ENCODE results near the gene ROR2. TPM values are rescaled to one million over a fixed set of nuclear protein-coding genes. Genes with fewer than 3 reads are reported as not detected.

ROR2 gene
- total RNA-seq, 1 experiment from 2014 or later = not detected

DNA sequence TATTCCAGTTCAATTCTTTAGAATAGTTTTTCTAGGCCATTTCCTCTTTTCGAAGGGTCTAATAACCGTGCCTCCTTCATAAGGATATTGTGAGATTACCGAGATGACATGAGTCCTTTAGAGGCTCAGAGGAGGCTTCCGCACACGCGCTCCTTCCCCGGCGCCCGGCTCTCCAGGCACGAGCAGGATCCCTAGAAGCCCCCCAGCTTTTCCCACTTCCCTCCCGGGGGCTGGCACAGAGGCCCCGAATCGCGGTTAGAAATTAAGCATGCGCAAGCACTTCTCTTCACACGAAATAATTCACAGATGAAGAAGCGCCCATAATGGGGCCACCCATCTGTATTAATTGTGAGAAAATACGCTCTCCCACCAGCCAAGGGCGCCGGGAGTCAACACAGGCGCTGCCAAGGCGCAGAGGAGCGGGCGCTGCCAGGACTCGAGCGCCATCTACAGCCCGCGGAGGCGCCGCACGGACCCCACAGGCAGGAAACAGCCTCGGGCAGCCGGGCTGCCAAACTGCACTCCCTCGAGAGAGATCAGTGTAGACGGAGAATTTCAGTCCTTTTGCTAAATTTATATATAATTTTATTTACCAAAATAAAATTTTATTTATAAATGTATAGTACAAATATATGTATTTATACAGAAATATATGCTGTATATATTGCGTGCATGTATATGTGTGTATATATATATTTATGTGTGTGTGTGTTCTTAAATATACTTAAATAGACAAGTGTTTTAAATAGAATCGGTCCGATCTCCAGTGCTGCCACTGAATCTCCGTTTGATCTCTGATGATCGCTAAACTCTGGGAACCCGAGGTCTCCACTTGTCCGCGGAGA lies 268.3 kb downstream of the ROR2 start:
- peak; percentile 48 for DNase-seq (ENCODE audit: low read depth)

DNA sequence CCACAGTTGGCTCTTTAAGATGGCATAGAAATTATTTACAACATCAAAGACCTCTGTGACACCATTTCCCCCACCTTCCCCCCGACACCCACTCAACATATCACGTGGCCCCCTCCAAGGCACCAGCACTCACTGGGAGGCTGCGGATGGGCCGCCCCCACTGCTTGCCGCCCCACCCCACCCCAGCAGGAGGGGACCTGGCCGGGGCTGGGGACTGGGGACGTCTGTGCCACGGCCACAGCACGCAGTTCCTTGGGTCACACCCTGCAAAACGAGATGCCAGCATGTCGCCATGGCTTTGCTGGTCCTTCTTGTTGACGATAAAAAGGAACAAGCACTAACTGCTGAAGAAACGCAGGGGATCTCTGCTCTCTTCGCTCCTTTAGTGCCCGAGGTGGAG lies 269.0 kb downstream of the ROR2 start:
- no peak for DNase-seq (ENCODE audit: low read depth)

DNA sequence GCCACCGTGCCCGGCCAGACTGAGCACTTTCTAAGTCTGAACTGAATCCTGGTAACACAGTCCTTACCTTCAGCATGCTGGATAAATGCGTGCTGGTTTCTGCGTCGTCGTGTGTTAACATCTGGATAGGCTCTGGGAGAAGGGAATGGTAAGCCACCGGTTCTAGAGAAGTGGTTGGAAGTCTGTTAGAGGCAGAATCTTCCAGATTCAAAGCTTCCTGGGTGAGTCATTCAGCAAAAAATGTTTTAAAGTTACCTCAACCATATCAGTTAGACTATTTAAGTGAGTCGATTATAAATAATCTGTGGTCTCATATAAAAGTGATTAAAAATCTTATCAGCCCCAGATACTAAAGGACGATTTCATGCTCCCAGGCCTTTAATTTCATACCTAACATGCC lies 269.9 kb downstream of the ROR2 start:
- DNase-seq (ENCODE audit: low read depth) = no peak

DNA sequence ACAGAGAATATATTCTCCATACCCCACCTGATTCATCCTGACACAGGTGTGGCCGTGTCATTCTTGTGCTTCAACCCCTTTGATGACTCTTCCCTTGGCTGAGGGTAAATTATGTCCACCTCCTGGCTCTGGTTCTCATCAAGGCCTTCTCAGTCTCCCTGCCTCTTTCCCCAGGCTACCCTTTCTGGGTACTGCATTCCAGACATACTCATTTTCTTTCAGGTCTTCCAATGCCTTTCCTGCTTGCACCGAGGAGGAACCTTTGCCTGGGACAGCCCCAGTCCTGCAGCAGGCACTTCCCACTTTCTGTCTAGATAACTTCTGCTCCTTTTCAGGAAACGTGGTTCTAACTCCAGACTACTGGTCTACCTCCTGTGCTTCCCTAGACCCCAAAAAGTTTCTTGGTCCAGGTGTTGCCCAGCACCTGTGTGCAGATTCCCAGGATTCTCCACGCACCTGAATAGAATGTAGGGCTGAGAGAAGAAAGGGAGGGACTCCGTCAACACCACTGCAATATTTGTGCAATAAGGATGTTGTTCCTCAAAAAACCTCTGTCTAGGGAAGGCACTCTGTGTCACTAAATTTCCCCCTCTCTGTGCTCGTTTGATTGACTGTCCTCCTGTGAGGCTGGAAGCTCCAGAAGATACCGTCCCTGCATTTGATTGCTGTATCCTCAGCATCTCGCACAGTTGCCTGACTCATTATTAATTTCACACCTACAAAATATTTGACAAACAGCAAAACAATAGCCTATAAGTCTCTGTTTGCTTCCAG lies 271.0 kb downstream of the ROR2 start:
- no peak for DNase-seq (ENCODE audit: low read depth)

DNA sequence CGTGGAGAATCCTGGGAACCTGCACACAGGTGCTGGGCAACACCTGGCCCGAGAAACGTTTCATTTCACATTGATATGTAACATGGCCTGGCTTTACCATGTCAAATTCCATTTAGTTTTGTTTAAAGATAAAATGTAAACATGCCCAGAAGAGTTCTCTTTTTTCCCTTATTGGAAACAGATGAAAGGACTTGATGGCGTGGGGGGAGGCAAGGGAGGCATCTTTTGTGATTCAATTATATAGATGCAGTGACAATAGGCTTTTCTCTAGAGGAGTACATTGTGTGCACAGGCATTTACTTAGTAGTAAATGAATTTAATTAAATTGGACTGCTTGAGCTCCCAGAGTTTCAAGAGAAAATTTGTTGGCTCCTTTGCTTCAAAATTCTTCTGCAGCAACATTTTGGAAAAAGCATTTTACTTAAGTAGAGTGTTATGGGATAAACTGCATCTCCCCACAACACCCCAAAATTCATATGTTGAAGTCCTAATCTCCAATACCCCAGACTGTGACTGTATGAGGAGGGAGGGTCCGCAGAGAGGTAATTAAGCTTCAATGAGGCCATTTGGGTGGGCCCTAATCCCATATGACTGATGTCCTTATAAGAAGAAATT lies 272.1 kb downstream of the ROR2 start:
- no peak for DNase-seq (ENCODE audit: low read depth)

DNA sequence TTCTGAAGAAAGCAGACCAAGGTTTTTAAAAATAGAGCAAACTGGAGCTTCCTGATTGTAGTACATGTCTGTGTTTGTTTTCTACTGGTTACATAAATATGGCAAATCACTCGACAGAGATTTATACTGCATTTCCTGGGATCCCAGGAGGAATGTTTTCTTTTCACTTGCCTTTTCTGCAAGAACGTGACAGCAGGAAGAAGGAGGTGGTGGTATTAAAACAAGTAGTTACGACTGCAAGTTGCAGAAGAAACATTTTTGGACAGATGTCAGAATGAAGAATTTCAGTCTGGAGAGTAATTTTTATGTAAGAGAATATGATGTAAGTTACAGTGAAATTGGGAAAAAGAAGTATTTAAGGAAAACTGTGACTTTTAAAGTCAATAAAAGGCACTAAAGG lies 272.7 kb downstream of the ROR2 start:
- no peak for DNase-seq (ENCODE audit: low read depth)

DNA sequence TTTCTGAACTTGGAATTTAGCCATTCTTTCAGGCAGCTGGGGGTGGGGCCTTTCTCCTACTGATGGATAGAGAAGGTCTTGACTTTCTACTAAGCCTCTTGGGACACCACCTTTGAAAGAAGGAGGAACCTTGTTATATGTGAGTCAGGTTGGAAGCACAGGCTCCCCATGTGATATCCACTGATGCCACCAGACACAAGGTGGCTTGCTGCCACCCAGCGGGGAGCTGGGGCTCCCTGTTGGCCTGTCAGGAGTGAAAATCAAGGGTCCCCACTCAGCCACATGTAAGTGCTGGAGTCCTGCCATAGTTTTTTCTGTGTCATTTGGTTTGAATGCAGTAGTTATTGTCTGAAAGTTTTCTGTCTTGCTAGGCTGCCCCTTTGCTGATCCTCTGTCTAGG lies 274.0 kb downstream of the ROR2 start:
- no peak for DNase-seq (ENCODE audit: low read depth)

DNA sequence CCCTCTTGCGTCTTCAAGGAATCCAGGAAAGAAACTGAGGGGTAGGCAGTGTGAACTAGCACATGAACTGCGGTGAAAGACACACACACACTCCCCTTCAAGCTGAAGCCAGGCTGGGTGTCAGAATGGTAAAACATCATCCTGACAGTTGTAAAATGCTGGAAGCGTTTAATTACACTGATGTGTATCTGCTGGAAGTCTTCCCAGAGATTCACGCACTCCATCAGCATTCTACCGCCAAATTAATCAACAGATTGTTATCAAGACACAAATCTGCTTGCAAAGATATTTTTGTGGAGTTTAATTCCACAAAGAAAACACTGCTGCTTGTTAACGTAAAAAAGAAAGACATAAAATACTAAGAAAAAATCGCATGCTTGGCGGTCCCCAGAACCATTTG lies 285.4 kb downstream of the ROR2 start:
- no peak for DNase-seq (ENCODE audit: low read depth)

DNA sequence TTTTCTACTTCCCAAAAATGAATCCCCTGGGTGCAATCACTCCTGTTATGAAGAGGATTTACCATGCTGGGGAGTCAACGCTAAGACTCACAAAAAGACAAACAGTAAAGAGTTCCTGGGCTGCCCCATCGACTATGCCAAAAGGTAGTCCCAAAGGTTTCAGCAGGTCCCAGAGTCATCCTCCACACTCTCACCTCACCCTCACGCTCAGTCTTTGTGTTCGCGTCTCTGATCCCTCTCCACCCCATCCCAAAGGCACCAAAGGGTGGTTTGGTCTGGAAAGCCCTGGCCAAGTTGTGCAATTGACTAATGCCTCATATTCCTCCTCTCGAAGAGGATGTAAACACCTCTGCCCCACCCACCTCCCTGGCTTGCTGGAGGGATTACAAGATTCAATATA lies 286.2 kb downstream of the ROR2 start:
- DNase-seq (ENCODE audit: low read depth) = no peak

DNA sequence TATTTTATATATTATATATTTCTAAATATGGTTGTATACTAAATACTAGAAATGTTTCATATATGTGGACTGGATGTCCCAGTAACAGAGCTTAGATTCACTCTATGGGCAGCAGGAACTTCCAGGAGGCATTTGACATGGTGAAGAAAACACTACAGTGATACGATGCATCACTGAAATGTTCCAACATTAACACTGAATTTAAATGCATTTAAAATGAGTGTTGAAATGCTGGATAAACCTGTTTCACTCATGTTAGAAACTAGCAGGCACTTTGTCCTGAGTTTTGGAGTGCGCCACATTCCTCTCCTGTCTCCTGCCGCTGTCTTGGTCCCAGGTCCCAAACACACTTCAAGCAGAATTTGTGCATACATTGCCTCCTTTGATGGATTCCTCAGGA lies 288.6 kb downstream of the ROR2 start:
- DNase-seq (ENCODE audit: low read depth) = no peak

DNA sequence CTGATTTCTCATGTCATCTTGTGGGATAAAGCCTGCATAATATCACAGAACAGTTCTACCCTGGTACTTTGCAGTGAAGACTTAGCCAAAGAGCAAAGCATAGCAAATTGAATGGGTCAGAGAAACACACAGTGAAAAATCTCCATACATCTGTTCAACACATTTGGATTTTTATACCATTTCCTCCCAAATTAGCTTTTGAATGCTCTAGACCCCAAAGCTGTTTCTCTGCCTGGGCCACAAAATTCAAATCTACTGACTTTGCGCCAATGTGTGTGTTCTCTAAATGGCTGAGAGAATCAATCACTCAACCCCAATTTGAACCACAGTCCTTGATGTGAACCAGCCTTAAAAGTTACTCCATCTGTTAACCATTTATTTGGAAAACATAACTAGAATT lies 289.5 kb downstream of the ROR2 start:
- DNase-seq (ENCODE audit: low read depth) = no peak

DNA sequence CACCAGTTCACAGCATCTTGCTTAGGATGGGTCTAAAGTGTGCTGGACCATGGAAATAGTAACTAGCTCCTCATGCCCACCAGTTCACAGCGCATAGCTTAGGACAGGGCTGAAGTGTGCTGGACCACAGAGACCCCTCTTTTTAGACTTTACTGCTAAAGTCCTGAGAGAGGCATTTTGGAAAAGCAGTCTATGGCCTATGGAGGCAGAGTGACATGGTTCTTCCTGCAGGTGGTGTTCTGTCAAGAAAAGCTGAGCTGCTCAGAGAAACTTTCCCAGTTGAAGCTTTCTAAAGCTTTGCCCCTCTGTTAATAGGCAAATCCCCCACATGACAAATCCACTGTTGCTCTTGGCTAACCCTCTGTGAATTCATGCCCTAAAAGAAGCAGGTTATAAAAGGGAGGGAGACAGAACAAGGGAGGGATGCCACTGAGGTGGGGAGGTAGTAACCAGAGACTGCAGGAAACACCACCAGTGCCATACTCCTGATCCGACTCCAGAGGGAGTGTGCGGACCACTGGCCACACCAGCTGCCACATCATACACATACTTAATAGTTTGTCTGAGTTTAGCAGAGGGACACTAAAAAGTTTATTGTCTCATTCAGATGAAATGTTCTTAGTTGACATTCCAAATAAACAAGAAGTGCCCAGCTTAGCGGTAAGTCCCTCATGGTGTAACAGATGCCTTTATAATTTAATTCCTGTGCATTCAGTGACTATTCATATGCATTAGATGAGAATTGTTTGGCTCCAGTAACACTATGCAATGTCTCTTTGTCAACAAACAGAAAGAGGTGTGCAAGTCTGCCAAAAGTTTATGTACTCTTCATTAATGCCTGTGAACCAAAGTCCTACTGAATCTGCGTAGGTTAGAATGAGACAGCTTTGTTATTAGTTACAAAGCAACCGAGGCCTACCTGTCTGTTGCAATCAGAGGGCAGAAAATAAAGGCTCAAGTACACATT lies 290.2 kb downstream of the ROR2 start:
- peak; percentile 10 for DNase-seq (ENCODE audit: low read depth)

DNA sequence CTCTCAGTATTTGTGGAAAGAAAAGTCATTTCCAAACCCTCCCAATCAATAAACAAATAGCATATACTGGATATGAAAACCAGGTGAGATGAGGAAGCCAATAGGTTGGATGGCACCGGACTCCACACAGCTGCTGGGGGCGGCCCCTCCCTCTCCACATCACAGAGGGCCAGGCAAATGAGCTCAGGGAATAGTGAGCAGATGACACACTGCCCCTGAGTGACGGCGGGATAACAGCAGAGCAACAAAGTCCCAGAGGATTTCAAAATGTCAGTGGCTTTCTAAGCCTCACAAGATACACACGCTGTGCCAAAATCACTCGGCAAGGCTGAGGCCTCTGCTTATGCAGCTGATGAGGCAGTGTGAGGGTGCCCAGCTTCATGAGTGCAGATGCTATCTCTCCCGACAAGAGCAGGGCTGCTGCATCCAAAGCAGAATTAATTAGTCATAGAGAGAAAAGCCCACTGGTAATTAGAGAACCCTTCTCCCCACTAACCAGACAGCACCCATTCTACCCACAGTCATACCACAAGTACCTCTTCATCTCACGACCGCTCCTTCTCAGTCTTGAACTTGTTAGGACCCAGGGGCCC lies 291.4 kb downstream of the ROR2 start:
- DNase-seq (ENCODE audit: low read depth) = no peak

DNA sequence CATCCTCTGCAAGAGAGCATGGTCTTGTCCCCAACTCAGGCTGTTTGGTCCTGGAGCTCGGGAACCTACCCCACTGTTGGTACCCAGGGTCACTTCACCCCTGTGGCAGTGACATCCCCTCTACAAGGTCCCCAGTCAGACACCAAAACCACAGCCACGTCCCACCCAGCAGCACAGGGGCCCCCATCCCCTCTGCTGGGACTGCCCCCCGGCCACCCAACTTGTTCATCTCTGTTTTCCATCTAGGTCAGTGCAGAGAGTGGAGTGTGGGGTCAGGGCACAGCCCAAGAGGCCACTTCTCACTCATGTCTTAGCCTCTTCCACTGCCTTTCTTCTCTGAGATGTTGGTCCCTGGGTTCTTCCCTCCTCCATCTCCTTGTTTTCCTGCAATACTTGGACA lies 292.5 kb downstream of the ROR2 start:
- no peak for DNase-seq (ENCODE audit: low read depth)

DNA sequence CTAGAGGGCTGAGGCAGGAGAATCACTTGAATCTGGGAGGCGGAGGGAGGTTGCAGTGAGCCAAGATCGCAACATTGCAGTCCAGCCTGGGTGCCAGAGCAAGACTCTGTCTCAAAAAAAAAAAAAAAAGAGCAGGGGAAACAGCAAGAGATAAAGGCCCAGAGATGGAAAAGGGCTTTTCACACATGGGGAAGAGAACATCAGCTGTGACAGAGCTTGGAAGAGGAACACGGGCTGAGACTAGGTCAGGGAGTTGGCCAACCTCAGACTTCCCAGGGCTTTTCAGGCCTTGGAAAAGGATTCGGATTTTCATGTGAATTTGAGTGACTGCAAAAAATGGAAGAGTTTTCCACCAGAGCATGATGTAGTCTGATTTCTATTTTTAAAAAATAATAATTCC lies 294.4 kb downstream of the ROR2 start:
- DNase-seq (ENCODE audit: low read depth) = no peak

DNA sequence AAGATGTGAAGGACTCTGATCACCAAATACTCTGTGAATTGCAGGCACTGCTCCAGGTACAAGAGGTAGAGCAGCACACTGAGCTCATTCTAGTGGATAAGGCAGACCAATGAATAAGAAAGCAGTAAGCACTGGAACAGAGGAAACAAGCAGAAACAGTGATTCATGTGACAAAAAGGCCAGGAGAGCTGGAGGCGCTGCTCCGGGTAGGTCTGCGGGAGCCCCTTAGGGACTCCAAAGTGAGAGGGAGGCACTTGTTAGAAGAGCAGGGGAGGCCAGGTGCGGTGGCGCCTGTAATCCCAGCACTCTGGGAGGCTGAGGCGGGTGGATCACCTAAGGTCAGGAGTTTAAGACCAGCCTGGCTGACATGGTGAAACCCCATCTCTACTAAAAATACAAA lies 294.8 kb downstream of the ROR2 start:
- no peak for DNase-seq (ENCODE audit: low read depth)

DNA sequence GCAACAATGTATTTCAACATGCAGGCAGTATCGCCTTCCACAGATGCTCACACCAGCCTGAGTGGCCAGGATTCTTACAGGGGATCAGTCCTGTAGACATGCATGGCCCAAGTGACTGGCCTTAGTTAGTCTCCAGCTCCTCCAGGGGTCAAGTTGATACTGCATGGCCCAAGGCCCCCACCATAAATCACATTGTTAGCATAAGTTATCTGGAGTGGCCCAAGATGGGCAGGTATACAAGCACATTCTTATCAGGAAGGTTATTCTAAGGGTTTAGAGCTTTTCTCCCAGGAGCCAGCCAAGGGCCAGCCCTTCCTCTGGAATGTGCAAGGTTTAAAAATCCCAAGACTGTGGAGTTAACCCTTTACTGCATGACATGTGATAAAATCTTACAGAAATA lies 295.5 kb downstream of the ROR2 start:
- no peak for DNase-seq (ENCODE audit: low read depth)

DNA sequence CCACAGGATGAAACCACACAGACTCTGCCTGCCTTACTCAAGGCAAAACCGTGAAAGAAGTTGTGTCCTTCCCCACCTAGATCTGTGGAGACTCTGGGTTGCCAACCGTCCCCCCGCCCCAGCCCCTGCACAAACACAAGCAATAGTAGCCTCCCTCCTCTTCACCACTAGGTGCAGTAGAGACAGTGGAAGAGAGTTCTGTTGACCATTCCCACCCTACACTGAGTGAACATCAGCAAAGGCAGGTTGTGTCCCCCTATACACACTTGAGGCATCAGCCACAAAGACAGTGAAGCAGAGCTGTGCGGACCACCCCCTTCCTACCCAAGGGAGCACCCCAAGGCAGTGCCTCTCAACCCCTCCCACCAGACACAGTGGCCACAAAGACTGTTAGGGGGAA lies 302.7 kb downstream of the ROR2 start:
- no peak for DNase-seq (ENCODE audit: low read depth)

DNA sequence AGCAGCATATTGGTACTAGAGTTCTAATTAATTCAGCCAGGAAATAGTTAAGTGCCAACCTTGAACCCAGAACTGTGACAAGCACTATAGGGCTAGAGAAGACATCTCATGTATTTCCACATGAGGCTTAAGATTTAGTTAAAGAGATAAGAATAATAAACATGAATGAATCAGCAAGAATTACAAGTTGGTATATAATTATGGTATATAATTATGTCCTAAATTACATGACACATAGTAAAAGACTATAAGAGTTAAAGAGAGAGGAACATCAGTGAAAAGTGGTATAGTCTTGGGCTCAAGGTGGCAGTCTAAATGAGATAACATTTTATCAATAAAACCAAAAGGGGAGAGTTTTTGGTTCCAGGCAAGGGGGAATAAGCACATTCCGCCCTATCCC lies 303.3 kb downstream of the ROR2 start:
- DNase-seq (ENCODE audit: low read depth) = no peak

DNA sequence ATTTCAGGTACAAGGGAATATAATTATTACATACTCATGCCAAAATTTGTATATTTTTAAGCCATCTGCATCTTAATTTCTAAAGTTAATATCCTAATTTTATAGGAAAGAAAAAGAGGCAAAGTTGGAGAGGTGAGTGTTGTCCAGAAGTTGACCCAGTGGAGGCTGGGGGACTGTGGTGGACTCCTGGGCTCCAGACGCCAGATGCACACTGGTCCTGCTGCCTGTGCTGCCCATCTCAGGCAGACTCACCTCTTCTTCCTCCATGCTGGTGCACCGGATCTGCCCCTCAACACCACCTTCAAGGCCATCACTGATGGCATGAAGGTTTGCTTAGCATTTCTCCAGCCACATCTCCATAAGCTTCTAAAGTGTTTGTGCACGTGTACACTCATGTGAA lies 305.6 kb downstream of the ROR2 start:
- no peak for DNase-seq (ENCODE audit: low read depth)

DNA sequence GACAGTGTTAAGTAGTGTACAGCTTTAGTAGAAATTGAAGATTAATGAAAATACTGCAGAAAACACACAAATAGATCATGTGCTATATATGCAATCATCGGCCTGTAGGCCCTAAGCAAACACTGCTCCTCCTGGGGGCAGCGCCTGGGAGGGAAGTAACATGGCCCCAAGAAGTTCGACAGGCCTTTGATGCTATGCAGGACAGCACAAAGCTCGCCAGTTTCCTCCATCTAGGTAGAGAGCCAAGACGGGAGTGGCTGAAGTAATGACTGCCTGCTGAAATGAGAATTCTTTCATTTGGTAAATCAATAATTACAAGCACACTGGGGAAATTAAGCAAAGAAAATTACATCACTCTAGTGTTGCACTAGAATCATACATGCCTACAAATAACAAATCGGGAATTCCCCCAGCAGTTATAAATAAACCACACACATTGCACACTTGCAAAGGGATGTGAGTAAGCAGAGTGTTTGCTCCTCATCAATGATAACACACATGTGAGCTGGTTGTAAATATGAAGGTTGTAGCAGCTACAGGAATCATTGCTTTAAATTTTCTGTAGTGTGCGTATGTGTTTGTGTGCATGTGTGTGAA lies 306.4 kb downstream of the ROR2 start:
- DNase-seq (ENCODE audit: low read depth) = no peak
